ENCODE results near the gene RCC2. TPM values are rescaled to one million over a fixed set of nuclear protein-coding genes. Genes with fewer than 3 reads are reported as not detected.

The RCC2 gene
- total and polyA plus RNA-seq, 2 donors (not counting 3 experiments of a cell fraction or from before 2014, with no cell fraction given), result 137 to 166 TPM

GRCh38 chr1:17434601-17435000, 4.9 kb downstream of the RCC2 start:
- FAIRE-seq, result no peak
- H3K9ac ChIP-seq (replicated peaks; ENCODE audit: extremely low read depth, insufficient read depth, low read length), result no peak overlapping the region
- H2AFZ ChIP-seq (ENCODE audit: low read depth, low read length), result no peak overlapping the region
- no peak overlapping the region for H3K4me3 ChIP-seq (replicated peaks in 1 of 3; ENCODE audit: insufficient read depth in 1 of 3, low read depth in 1 of 3, low read length in 3 of 3)
- peaks cover 12% of the 10 kb centered on the region for H4K20me1 ChIP-seq (replicated peaks; ENCODE audit: control insufficient read depth, extremely low read depth, insufficient read depth, low read length)
- intact Hi-C loops (cut with micrococcal nuclease), result loop anchor here (10.0 kb wide), 1 partner anchor 380 kb away; the partner anchor contains the start of gene SDHB
- no peaks in the 10 kb centered on the region for H3K27me3 ChIP-seq (ENCODE audit: control insufficient read depth in 2 of 2, insufficient read depth in 2 of 2, low read length in 2 of 2)
- TF ChIP-seq POLR2AphosphoS5 (IDR thresholded peaks at IDR 0.05; ENCODE audit: insufficient read depth, low read depth, low read length), result no peak
- TF ChIP-seq MYC (IDR thresholded peaks at IDR 0.05; ENCODE audit: low read depth, low read length), result no peak
- no peak for TF ChIP-seq CTCF (IDR thresholded peaks at IDR 0.05; ENCODE audit: extremely low read depth in 1 of 2, insufficient read depth in 1 of 2, low read depth in 1 of 2, low read length in 2 of 2)
- TF ChIP-seq JUN (IDR thresholded peaks at IDR 0.05; ENCODE audit: borderline replicate concordance, insufficient read depth, insufficient read length, low read depth), result no peak
- no peak for TF ChIP-seq FOS (IDR thresholded peaks at IDR 0.05; ENCODE audit: borderline replicate concordance, insufficient read depth, low read length)
- TF ChIP-seq POLR2A (IDR thresholded peaks at IDR 0.05; ENCODE audit: low read depth, low read length), result no peak
- TF ChIP-seq MAX (IDR thresholded peaks at IDR 0.05; ENCODE audit: insufficient read depth, insufficient read length), result no peak
- no peak for TF ChIP-seq EZH2 (IDR thresholded peaks at IDR 0.05; ENCODE audit: borderline replicate concordance, low read depth, low read length, severe bottlenecking)
- TF ChIP-seq GATA2 (IDR thresholded peaks at IDR 0.05; ENCODE audit: insufficient read depth, insufficient read length, low read depth, low read length), result no peak
- ChIA-PET CTCF (interaction anchor here (1.6 kb wide), 1 partner anchor 172 kb away, joined by 3 read pairs; no protein-coding TSS in a partner anchor), POLR2A (no interaction called here)
- DNase-seq (ENCODE audit: low read depth, low spot score), result no peak
- H3K79me2 ChIP-seq (ENCODE audit: control insufficient read depth, insufficient read depth, low read length), result peaks cover 84% of the 10 kb centered on the region
- BruUV-seq (replicated peaks), result no TSS peak
- H3K27ac ChIP-seq (ENCODE audit: insufficient read depth, low read depth, low read length), result no peak overlapping the region
- no peak overlapping the region for H3K4me2 ChIP-seq (ENCODE audit: insufficient read depth, low read length)
- peaks cover 5 to 16% of the 10 kb centered on the region in 2 experiments for H3K36me3 ChIP-seq (ENCODE audit: control insufficient read depth in 2 of 2, extremely low read depth in 1 of 2, insufficient read depth in 2 of 2, low read length in 2 of 2)
- no peaks in the 10 kb centered on the region for H3K9me3 ChIP-seq (replicated peaks; ENCODE audit: control insufficient read depth, insufficient read depth, low read length)
- peaks cover 9% of the 10 kb centered on the region for H3K4me1 ChIP-seq (ENCODE audit: control insufficient read depth, extremely low read depth, insufficient read depth, low read length)
- no peaks in the 10 kb centered on the region for H3K9me1 ChIP-seq (replicated peaks; ENCODE audit: control insufficient read depth, extremely low read depth, insufficient read depth, low read length)
- dilution Hi-C loops (cut with MboI; ENCODE audit: extremely low pct_ligation_motif_present, low sequenced_read_pairs), result no loop called here
